ENCODE data around the gene BTBD17.

GRCh38 chr17:74362069-74362405 lies 369 bp upstream of the BTBD17 start:
- no peak for TF ChIP-seq POLR2A (IDR thresholded peaks at IDR 0.05)
- TF ChIP-seq, protein P1, sequence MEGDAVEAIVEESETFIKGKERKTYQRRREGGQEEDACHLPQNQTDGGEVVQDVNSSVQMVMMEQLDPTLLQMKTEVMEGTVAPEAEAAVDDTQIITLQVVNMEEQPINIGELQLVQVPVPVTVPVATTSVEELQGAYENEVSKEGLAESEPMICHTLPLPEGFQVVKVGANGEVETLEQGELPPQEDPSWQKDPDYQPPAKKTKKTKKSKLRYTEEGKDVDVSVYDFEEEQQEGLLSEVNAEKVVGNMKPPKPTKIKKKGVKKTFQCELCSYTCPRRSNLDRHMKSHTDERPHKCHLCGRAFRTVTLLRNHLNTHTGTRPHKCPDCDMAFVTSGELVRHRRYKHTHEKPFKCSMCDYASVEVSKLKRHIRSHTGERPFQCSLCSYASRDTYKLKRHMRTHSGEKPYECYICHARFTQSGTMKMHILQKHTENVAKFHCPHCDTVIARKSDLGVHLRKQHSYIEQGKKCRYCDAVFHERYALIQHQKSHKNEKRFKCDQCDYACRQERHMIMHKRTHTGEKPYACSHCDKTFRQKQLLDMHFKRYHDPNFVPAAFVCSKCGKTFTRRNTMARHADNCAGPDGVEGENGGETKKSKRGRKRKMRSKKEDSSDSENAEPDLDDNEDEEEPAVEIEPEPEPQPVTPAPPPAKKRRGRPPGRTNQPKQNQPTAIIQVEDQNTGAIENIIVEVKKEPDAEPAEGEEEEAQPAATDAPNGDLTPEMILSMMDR (IDR thresholded peaks at IDR 0.05): no peak
